NCI-H2227 treated with DMSO at 0.1 percent for 48 hours (cell line): ENCODE results near the gene CUBN.
"Not testable (repeated sequence)": the region's sequence is repeated elsewhere in the genome, so short reads cannot be mapped to it uniquely, and the experiment has no call there.

Experiments
- DNase-seq: peaks from one replicate; lab custom pipeline; 2025; lab: John Stamatoyannopoulos, UW

CUBN gene

DNA sequence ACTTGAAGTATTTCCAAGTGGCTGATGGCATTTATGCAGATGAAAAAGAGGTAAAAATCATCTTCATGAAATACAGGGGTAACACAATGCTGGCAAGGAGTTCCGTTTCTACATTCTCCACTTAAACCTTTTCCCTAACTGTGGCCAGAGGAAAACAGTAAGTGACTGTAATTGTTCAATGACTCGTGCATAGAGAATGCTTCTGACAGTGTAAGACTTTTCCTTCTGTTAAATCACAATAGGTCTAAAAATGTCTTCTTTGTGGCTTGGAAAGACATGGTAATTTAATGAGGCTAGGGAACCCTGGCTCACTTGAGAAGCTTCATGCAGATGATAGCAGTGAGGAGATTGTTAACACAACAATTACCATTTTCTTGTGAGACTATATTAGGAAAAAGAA is 262.1 kb downstream of the CUBN start:
- DNase-seq, result no peak

GRCh38 chr10:16866541-16867275 is 262.9 kb downstream of the CUBN start:
- DNase-seq, result no peak

GRCh38 chr10:16865766-16866165 is 263.8 kb downstream of the CUBN start:
- no peak for DNase-seq

GRCh38 chr10:16863766-16864165 is 265.8 kb downstream of the CUBN start:
- no peak for DNase-seq

DNA sequence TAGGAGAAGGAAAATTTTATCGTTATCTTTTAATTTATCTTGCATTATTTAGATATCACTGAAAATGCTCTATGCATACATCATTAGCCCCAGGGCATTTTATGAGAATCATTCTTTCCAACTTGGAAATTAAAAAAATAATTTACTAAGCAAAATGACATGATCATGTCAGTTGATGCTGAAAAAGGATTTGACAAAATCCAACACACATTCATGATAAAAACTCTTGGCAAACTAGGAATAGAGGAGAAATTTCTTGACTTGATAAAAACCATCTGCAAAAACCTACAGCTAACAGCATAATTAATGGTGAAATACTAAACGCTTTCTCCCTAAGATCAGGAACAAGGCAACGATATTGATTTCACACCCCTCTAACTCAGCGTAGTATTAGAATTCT is 272.2 kb downstream of the CUBN start:
- DNase-seq, result no peak

DNA sequence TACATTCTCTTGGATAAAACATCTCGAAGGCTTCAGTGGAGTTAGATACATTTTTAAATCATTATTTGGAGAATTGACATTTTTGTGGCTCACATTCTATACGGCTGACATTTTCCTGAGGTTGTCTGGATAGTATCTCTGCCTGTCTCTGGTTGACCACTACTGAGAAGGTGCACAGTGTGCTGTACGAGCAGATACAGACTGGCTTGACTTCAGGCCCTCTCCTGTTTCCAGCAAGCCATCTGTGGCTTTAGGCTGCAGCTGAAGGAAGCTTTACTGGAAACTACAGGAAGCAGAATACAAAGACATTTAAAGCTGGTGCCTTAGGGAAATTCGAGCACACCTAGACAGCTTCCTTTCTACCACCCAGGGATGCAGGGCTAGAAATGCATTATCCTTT is 273.0 kb downstream of the CUBN start:
- DNase-seq, result no peak

DNA sequence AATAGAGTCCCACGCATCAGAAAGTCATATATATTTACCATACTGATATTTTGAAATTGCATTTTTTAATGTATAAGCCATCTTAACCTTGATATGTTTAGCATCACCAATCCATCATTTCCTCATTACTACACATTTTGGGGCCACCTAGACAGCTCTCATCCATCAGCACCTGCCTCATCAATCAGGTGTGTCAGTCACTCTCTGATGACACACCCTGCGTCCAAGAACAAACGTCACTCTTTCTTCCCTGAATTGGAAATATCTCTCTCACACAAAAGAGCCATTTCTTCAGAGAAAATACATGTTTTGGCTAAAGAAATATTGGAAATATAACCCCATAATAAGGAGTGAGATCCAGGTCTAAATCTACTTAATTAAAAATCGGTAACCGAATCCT is 273.5 kb downstream of the CUBN start:
- DNase-seq, result no peak

GRCh38 chr10:16854623-16855022 is 275.0 kb downstream of the CUBN start:
- no peak for DNase-seq

GRCh38 chr10:16853809-16854208 is 275.8 kb downstream of the CUBN start:
- no peak for DNase-seq

DNA sequence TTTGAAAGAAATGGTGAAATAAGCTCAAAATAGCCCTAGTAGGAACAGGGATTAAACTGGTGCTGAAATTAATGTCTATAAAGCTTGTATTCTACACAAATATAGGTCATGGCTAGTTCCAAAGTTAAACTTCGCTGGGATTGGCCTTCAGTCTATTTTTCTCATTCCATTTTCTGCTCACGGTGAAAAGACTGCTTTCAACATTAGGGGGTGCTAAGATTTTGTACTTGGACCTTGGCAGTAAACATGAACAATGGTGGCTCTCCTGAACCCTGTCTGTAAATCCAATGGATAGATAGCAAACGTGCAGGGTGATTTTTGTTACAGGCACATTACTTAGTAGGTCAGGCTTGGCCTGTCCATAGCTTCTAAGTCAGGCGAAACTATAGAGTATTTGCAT is 276.4 kb downstream of the CUBN start:
- DNase-seq, result no peak

GRCh38 chr10:16852624-16853023 is 277.0 kb downstream of the CUBN start:
- no peak for DNase-seq

DNA sequence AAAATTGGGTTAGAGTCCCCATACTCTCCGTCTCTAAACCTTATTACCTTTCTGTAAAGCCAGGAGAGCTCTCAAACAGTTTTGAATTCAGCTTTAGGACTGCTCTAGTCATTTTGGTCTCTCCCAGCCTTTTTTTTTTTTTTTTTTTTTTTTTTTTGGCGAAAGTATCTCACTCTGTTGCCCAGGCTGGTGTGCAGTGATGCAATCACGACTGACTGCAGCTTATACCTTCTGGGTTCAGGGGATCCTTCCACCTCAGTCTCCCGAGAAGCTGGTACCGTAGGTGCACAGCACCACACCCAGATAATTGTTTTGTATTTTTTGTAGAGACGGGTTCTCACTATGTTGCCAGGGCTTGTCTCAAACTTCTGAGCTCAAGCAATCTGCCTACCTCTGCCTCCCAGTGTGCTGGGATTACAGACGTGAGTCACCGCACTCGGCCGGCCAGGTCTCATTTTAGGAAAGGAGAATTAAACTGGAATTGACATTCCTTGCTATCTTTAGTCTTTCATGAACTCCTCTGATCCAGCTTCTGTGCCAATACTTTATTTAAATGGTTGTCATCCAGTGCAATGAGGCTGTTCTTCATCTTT is 281.0 kb downstream of the CUBN start:
- DNase-seq, result no peak

DNA sequence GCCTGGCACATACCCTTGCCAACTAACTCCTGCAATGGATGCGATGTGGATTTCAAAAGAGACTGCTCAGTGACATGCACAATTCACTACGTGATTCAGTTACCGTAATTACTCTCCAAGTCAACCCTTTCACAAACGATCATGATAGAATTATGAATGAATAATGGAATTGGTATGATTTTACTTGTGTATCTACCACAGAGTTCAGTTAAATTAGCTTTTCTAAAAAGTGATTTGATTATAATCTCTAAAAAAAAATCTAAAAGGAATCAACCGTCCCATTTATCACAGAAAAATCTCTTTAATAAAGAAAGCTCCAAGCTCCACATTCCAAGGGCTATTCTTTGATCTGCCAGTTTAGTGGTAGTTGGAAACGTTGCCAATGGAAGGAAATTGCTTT is 282.0 kb downstream of the CUBN start:
- DNase-seq, result no peak

DNA sequence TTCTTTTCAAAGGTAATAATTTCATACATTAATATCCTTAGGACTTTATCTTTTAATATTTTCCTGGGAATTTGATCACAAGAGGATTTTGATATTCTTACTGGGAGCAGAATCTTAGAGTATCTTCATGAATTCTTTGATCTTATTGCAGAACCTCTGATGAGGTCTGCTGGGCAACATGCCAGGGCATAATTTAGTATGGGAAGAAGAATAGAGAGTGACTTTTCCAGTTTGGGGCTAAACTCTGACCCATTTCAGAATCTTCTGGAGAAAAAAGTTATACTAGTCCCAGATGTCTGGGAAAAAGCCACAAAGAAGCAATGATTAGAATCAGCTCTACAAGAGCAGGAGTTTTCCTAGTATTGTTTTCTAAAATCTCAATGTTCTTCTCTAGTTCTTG is 284.4 kb downstream of the CUBN start:
- no peak for DNase-seq

- no peak for DNase-seq
Observed at GRCh38 chr10:16843252-16843870, 286.2 kb downstream of the CUBN start.

- DNase-seq, result no peak
Observed at GRCh38 chr10:16835228-16835627, 294.4 kb downstream of the CUBN start.

GRCh38 chr10:16832351-16833080 is 297.1 kb downstream of the CUBN start:
- no peak for DNase-seq

DNA sequence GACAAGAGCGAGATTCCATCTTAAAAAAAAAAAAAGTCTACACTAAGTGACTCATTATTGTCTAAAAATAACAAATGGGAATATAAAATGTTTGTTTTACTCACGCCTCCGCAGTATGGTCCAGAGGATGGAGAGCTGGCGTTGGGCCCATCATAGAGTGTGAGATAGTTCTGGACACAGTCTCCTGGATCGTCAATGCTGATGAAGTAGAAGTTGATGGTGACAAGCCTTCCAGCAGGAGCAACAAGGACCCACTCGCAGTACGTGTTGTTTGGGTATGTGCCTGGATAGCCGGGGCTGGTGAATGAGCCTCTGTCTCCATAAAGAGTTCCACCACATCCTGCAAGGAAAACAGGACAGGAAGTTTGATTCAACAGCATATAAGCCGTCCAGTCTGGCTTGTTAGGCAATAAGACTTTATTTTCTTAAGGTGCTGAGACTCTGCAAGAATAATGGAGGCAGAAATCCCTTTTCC is 300.9 kb downstream of the CUBN start:
- no peak for DNase-seq

DNA sequence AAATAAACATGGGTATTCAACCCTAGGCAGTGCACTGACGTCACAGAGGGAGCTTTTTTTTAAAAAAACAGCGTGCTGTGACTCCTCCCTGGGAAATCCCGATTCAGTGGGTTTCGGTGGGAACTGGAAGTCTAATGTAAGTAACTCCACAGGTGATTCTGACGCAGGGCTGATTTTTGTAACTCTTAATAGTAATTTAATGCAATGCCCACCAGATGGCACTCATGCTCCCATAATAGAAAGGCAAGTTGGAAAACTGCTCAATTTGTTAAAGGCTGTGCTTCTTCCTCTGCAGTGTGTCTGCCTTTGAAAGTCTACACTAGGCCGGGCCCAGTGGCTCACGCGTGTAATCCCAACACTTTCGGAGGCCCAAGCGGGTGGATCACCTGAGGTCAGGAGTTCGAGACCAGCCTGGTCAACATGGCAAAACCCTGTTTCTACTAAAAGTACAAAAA is 301.5 kb downstream of the CUBN start:
- DNase-seq, result peak; percentile 43

DNA sequence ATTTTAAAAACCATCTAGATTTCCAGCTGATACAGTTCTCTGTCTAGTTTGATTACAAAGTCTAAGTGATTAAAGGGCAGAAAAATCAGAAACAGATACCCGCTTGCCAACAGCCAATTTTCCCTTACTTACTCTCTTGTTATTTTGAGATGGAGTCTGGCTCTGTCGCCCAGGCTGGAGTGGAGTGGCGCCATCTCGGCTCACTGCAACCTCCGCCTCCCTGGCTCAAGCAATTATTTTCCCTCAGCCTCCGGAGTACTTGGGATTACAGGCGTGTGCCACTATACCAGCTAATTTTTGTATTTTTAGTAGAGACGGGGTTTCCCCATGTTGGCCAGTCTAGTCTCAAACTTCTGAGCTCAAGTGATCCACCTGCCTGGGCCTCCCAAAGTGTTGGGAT is 302.1 kb downstream of the CUBN start:
- not testable (repeated sequence) for DNase-seq

GRCh38 chr10:16822726-16823360 is 306.8 kb downstream of the CUBN start:
- no peak for DNase-seq

GRCh38 chr10:16822027-16822426 is 307.6 kb downstream of the CUBN start:
- no peak for DNase-seq
